GM12878 (cell line): Measurements from ENCODE around the gene HOPX. TPM values are rescaled to one million over a fixed set of nuclear protein-coding genes. Genes with fewer than 3 reads are reported as not detected.

Source experiments
- ATAC-seq: fragments of 200-7000 bp; cut with Tn5 transposase; 3 replicates; pipeline ENCODE4 v1.9.1; 2020; ENCODE audit warnings: mild to moderate bottlenecking, moderate library complexity
- BruUV-seq: library from RNA; stranded (reverse); fragments of 400-500 nt; replicated peaks from 2 replicates; lab custom pipeline; 2021; lab: Mats Ljungman, UMichigan
- CTCF ChIA-PET: fragments of 300-600 bp; sonication (Branson Sonifier 250); formaldehyde crosslinking; extraction: SDS; loops from one replicate; lab custom pipeline; 2021; ENCODE audit warnings: inconsistent platforms; lab: Yijun Ruan, JAX
- POLR2A ChIA-PET: fragments of 350-600 bp; formaldehyde crosslinking; extraction: SDS; loops from one replicate; lab custom pipeline; 2021; ENCODE audit warnings: inconsistent platforms; lab: Charles Lee
- RAD21 ChIA-PET: fragments of 300-600 bp; sonication (Branson Sonifier 250); formaldehyde crosslinking; loops from one replicate; lab custom pipeline; 2023; ENCODE audit warnings: antibody characterized with exemption; ENCODE audit not compliant: unreplicated experiment; lab: Charles Lee
- SMC1A ChIA-PET: fragments of 300-600 bp; sonication (Branson Sonifier 250); formaldehyde crosslinking; loops from one replicate; lab custom pipeline; 2023; ENCODE audit not compliant: unreplicated experiment, uncharacterized antibody; lab: Charles Lee
- DNase-seq: peaks from one replicate; pipeline ENCODE4 v3.0.0-alpha.2; 2011; ENCODE audit warnings: low read depth, low spot score
- FAIRE-seq: peaks from 3 replicates; lab custom pipeline; 2011; peaks lifted over from hg19 to GRCh38; lab: Jason Lieb, UNC
- H2AFZ ChIP-seq: 2 replicates; pipeline ENCODE4 v1.6.0; 2011; ENCODE audit warnings: low read depth, low read length, control low read depth; ENCODE audit not compliant: control insufficient read depth
- H3K27ac ChIP-seq: 2 replicates; pipeline ENCODE4 v1.5.1; 2011; ENCODE audit warnings: control low read depth; ENCODE audit not compliant: control insufficient read depth, insufficient read depth
- H3K27me3 ChIP-seq, 2 experiments: replicated peaks in 1 of 2; 2 replicates each; pipeline versions ENCODE4 v1.6.0 to v1.6.1; 2011; ENCODE audit warnings: low read length in 1 of 2; ENCODE audit not compliant: control insufficient read depth in 2 of 2, insufficient read depth in 2 of 2
- H3K36me3 ChIP-seq, 2 experiments: 2 replicates each; pipeline ENCODE4 v1.5.1; 2011; ENCODE audit warnings: low read length in 1 of 2; ENCODE audit not compliant: control insufficient read depth in 2 of 2, insufficient read depth in 2 of 2
- H3K4me1 ChIP-seq: 2 replicates; pipeline ENCODE4 v1.6.1; 2011; ENCODE audit warnings: mild to moderate bottlenecking, low read length, moderate library complexity, mixed read lengths; ENCODE audit not compliant: control insufficient read depth, insufficient read depth
- H3K4me2 ChIP-seq: 2 replicates; pipeline ENCODE4 v1.6.0; 2011; ENCODE audit warnings: control low read depth; ENCODE audit not compliant: control insufficient read depth, insufficient read depth
- H3K4me3 ChIP-seq: fragments of 200-600 bp; sonication (generic); 2 replicates; pipeline ENCODE4 v1.5.1; 2016
- H3K79me2 ChIP-seq: 2 replicates; pipeline ENCODE4 v1.6.0; 2011; ENCODE audit warnings: low read length; ENCODE audit not compliant: control insufficient read depth, insufficient read depth
- H3K9ac ChIP-seq: 2 replicates; pipeline ENCODE4 v1.8.0; 2011; ENCODE audit warnings: low read length, control low read depth, mixed read lengths; ENCODE audit not compliant: control insufficient read depth, insufficient read depth
- H3K9me3 ChIP-seq: replicated peaks from 3 replicates; pipeline ENCODE4 v1.5.1; 2011; ENCODE audit warnings: mild to moderate bottlenecking, low read length; ENCODE audit not compliant: control insufficient read depth, insufficient read depth
- H4K20me1 ChIP-seq: 2 replicates; pipeline ENCODE4 v1.6.0; 2011; ENCODE audit not compliant: control insufficient read depth, insufficient read depth
- E2F8 ChIP-seq: fragments of 450-650 bp; IDR thresholded peaks from 2 replicates; pipeline ENCODE4 v1.6.1; 2018; ENCODE audit warnings: mild to moderate bottlenecking, low read depth, moderate library complexity; ENCODE audit not compliant: partially characterized antibody
- EP300 ChIP-seq, 2 experiments: fragments of 150-350 bp in 1 of 2; IDR thresholded peaks; 2 replicates each; pipeline ENCODE4 v1.6.1; 2011 to 2012; ENCODE audit warnings: low read depth in 2 of 2, low read length in 2 of 2, borderline replicate concordance in 1 of 2, improper control_type of control experiment in 1 of 2, inconsistent platforms in 1 of 2; ENCODE audit not compliant: control insufficient read depth in 1 of 2
- IKZF1 ChIP-seq: fragments of 450-650 bp; conservative IDR thresholded peaks from 2 replicates; pipeline ENCODE4 v1.6.1; 2017; ENCODE audit warnings: antibody characterized with exemption, mild to moderate bottlenecking
- MEF2A ChIP-seq: IDR thresholded peaks from 2 replicates; pipeline ENCODE4 v1.6.1; 2011; ENCODE audit warnings: low read depth, mild to moderate bottlenecking, low read length, moderate library complexity; ENCODE audit not compliant: insufficient read depth
- NKRF ChIP-seq: fragments of 450-650 bp; conservative IDR thresholded peaks from 2 replicates; pipeline ENCODE4 v1.6.1; 2017; ENCODE audit warnings: mild to moderate bottlenecking, moderate library complexity
- NRF1 ChIP-seq: conservative IDR thresholded peaks from 2 replicates; pipeline ENCODE4 v1.6.1; 2011; ENCODE audit warnings: mild to moderate bottlenecking, low read depth, low read length, improper control_type of control experiment
- POLR2AphosphoS2 ChIP-seq: IDR thresholded peaks from 2 replicates; pipeline ENCODE4 v1.6.1; 2011; ENCODE audit warnings: low read depth, mild to moderate bottlenecking, low read length, improper control_type of control experiment, moderate library complexity
- RELA ChIP-seq: fragments of 450-650 bp; IDR thresholded peaks from 2 replicates; pipeline ENCODE4 v1.8.0; 2014; ENCODE audit warnings: borderline replicate concordance; ENCODE audit not compliant: partially characterized antibody
- RFX5 ChIP-seq: IDR thresholded peaks from 2 replicates; pipeline ENCODE4 v1.6.1; 2011; ENCODE audit warnings: low read depth, low read length, improper control_type of control experiment
- SIN3A ChIP-seq: IDR thresholded peaks from 2 replicates; pipeline ENCODE4 v1.6.1; 2012; ENCODE audit warnings: low read depth, low read length, improper control_type of control experiment
- SUZ12 ChIP-seq: fragments of 200-600 bp; sonication (generic); IDR thresholded peaks from one replicate; pipeline ENCODE4 v1.6.1; 2018; ENCODE audit warnings: antibody characterized with exemption, mild to moderate bottlenecking; ENCODE audit not compliant: unreplicated experiment
- ZNF217 ChIP-seq: fragments of 450-650 bp; IDR thresholded peaks from 2 replicates; pipeline ENCODE4 v1.6.1; 2017; ENCODE audit warnings: antibody characterized with exemption, mild to moderate bottlenecking
- WGBS: methylation state at CpG from one replicate; pipeline ENCODE4 v1.1.6; 2016; ENCODE audit warnings: low lambda C conversion rate; ENCODE audit not compliant: insufficient replicate concordance, insufficient coverage; ENCODE audit errors: missing lambda C conversion rate; 5-methylcytosine and 5-hydroxymethylcytosine counted together
- in situ Hi-C: fragments of 300-500 bp; cut with MboI; formaldehyde crosslinking; loops from 9 replicates; pipeline ENCODE4 v1.14.3; 2018; ENCODE audit warnings: mixed read lengths
- intact Hi-C: fragments of 100-400 bp; cut with micrococcal nuclease; formaldehyde crosslinking; loops from one replicate; pipeline ENCODE4 v1.14.2; 2022; ENCODE audit not compliant: unreplicated experiment
- polyA plus RNA-seq, 11 experiments: library from polyadenylated mRNA; depleted of rRNA in 4 of 11; unstranded in 6 of 11; stranded (reverse) in 5 of 11; fragments of >200 nt; fragmentation: Nextera tagmentation in 4 of 11; fragmentation: Illumina TruSeq in 1 of 11; extraction: Ambion mirVana in 4 of 11; extraction: Trizol in 1 of 11; gene quantifications; 1 replicate in 1 of 11; 2 replicates in 10 of 11; pipeline versions ENCODE4 v1.2.1 to v1.2.3, GENCODE V29; 2011 to 2016; ENCODE audit warnings: inconsistent platforms in 2 of 11, missing spikeins in 2 of 11, low read depth in 1 of 11
- total RNA-seq, 4 experiments: library from RNA; depleted of rRNA in 3 of 4; stranded (reverse); fragments of >200 nt in 3 of 4; fragmentation: Illumina TruSeq in 1 of 4; extraction: Trizol in 1 of 4; gene quantifications; 2 replicates each; pipeline versions ENCODE4 v1.2.1 to v1.2.3, GENCODE V29; 2013 to 2021

The HOPX gene
- total and polyA plus RNA-seq, 10 of the 15 experiments (the other 5 are each of a cell fraction or from before 2014, with no cell fraction given) = 0.11 to 0.40 (median 0.23) TPM; not detected in 4

- Histone ChIP-seq H4K20me1 (no peaks in the 10 kb centered on the region), H3K4me2 (peak overlapping the region; percentile 64; the same call in 1 of the 2 replicates), H3K9me3 (no peaks in the 10 kb centered on the region), H3K36me3 (no peaks in the 10 kb centered on the region), H2AFZ (peak overlapping the region; percentile 11; the same call in 1 of the 2 replicates), H3K79me2 (no peaks in the 10 kb centered on the region), H3K27me3 (peaks cover 5 to 29% of the 10 kb centered on the region in 2 experiments; a peak in 3 of 4 replicates), H3K9ac (no peak overlapping the region), H3K27ac (no peak overlapping the region), H3K4me3 (no peak overlapping the region; the same call in 1 of the 2 replicates), H3K4me1 (no peaks in the 10 kb centered on the region; the same call in 1 of the 2 replicates)
- SMC1A ChIA-PET = interaction anchor here (1.1 kb wide), 1 partner anchor 142 kb away, joined by 3 read pairs; no protein-coding TSS in a partner anchor
- TF ChIP-seq RELA (no peak), SUZ12 (peak; percentile 2)
- no peak for FAIRE-seq
- RAD21 ChIA-PET = no interaction called here
- no peak for DNase-seq
- intact Hi-C loops = no loop called here
- peak; percentile 15; the same call in 1 of the 3 replicates for ATAC-seq
- POLR2A ChIA-PET = no interaction called here
- WGBS = 4% methylated on average over 28 of the region's 28 CpGs
- in situ Hi-C loops = no loop called here
- CTCF ChIA-PET = interaction anchor here (1.3 kb wide), 1 partner anchor 181 kb away, joined by 4 read pairs; no protein-coding TSS in a partner anchor
- BruUV-seq = no TSS peak
These were observed 25.9 kb downstream of the HOPX start for GRCh38 chr4:56655209-56655626.

- BruUV-seq = no TSS peak
- Histone ChIP-seq H3K27me3 (peaks cover 5 to 29% of the 10 kb centered on the region in 2 experiments; a peak in 3 of 4 replicates), H3K4me1 (peaks cover 5% of the 10 kb centered on the region), H3K9ac (no peak overlapping the region), H3K9me3 (no peaks in the 10 kb centered on the region), H2AFZ (no peak overlapping the region), H3K36me3 (no peaks in the 10 kb centered on the region), H3K27ac (no peak overlapping the region), H3K4me2 (no peak overlapping the region), H4K20me1 (no peaks in the 10 kb centered on the region), H3K4me3 (no peak overlapping the region), H3K79me2 (no peaks in the 10 kb centered on the region)
- DNase-seq = no peak
- ATAC-seq = no peak
- in situ Hi-C loops = no loop called here
- ChIA-PET CTCF (interaction anchor here (1.3 kb wide), 1 partner anchor 182 kb away, joined by 4 read pairs; no protein-coding TSS in a partner anchor), SMC1A (interaction anchor here (1.1 kb wide), 1 partner anchor 142 kb away, joined by 3 read pairs; no protein-coding TSS in a partner anchor), POLR2A (no interaction called here), RAD21 (no interaction called here)
- intact Hi-C loops = no loop called here
- 5% methylated on average over 4 of the region's 4 CpGs for WGBS
- FAIRE-seq = no peak
- no peak for TF ChIP-seq NRF1
- no peak for TF ChIP-seq NKRF
- TF ChIP-seq IKZF1 = no peak
- TF ChIP-seq MEF2A = no peak
- no peak for TF ChIP-seq SIN3A
- no peak for TF ChIP-seq E2F8
- TF ChIP-seq ZNF217 = no peak
- no peak for TF ChIP-seq EP300 (IDR thresholded peaks at IDR 0.05; ENCODE audit: borderline replicate concordance in 1 of 2, control insufficient read depth in 1 of 2, low read depth in 2 of 2, low read length in 2 of 2)
- no peak for TF ChIP-seq POLR2AphosphoS2
- TF ChIP-seq RFX5 = no peak
These were observed 26.9 kb downstream of the HOPX start for GRCh38 chr4:56654238-56654632.
